Breast epithelium (tissue), 4 donors: ENCODE data around the gene MMP10. TPM values are rescaled to one million over a fixed set of nuclear protein-coding genes. Genes with fewer than 3 reads are reported as not detected.
A peak's percentile ranks its signal among the peaks of the same experiment; 100 is the strongest.

Source experiments
- DNase-seq, 2 donors: peaks; one replicate each; pipeline ENCODE4 v3.0.0-alpha.2; 2019; ENCODE audit warnings: low spot score in 2 of 2
- H3K27ac ChIP-seq, 2 donors: fragments of 200-600 bp; sonication (generic) in 1 of 2; one replicate each; pipeline ENCODE4 v1.5.1; 2016 to 2019; ENCODE audit warnings: mild to moderate bottlenecking in 1 of 2
- H3K27me3 ChIP-seq, 2 donors: fragments of 200-600 bp; sonication (generic) in 1 of 2; one replicate each; pipeline versions ENCODE4 v1.5.1 to v1.6.0; 2017 to 2019; ENCODE audit warnings: control low read depth in 1 of 2, mild to moderate bottlenecking in 1 of 2
- H3K36me3 ChIP-seq: fragments of 200-600 bp; one replicate; pipeline ENCODE4 v1.5.1; 2019
- H3K4me1 ChIP-seq, 2 donors: fragments of 200-600 bp; sonication (generic); one replicate each; pipeline ENCODE4 v1.5.1; 2016 to 2019; ENCODE audit warnings: control low read depth in 1 of 2
- H3K4me3 ChIP-seq, 3 donors: fragments of 200-600 bp; sonication (generic); 1 replicate in 2 of 3; 2 replicates in 1 of 3; pipeline ENCODE4 v1.5.1; 2016 to 2019; ENCODE audit warnings: mild to moderate bottlenecking in 3 of 3, moderate library complexity in 2 of 3
- H3K9me3 ChIP-seq, 2 donors: fragments of 200-600 bp; sonication (generic) in 1 of 2; one replicate each; pipeline ENCODE4 v1.5.1; 2016 to 2019; ENCODE audit warnings: control low read depth in 1 of 2
- CTCF ChIP-seq, 3 donors: fragments of 450-650 bp; IDR thresholded peaks; one replicate each; pipeline ENCODE4 v1.5.1; 2016 to 2017; ENCODE audit warnings: antibody characterized with exemption in 3 of 3, mild to moderate bottlenecking in 3 of 3, moderate library complexity in 3 of 3
- POLR2A ChIP-seq: fragments of 450-650 bp; IDR thresholded peaks from one replicate; pipeline ENCODE4 v1.6.1; 2016; ENCODE audit warnings: antibody characterized with exemption, mild to moderate bottlenecking, moderate library complexity
- POLR2AphosphoS5 ChIP-seq, 3 donors: sonication (generic); formaldehyde crosslinking; IDR thresholded peaks; one replicate each; pipeline ENCODE4 v1.6.1; 2017; ENCODE audit warnings: antibody characterized with exemption in 3 of 3
- intact Hi-C: fragments of 100-400 bp; cut with DNase I; formaldehyde crosslinking; loops from one replicate; pipeline ENCODE4 v1.15.1; 2023; ENCODE audit warnings: low total_unique reads
- total RNA-seq, 3 donors: library from RNA; depleted of rRNA; stranded (reverse); fragments of >200 nt; gene quantifications; one replicate each; pipeline ENCODE4 v1.1.0, GENCODE V29; 2016

The MMP10 gene
- total RNA-seq, 3 donors from 2014 or later = 0.66 TPM; not detected in 2

- TF ChIP-seq POLR2A (no peak), POLR2AphosphoS5 (IDR thresholded peaks at IDR 0.05) (no peak), CTCF (IDR thresholded peaks at IDR 0.05) (no peak)
- Histone ChIP-seq H3K9me3 (no peaks in the 10 kb centered on the region), H3K4me1 (no peaks in the 10 kb centered on the region), H3K27me3 (no peaks in the 10 kb centered on the region), H3K27ac (no peak overlapping the region), H3K4me3 (no peak overlapping the region), H3K36me3 (no peaks in the 10 kb centered on the region)
- no peak for DNase-seq
- intact Hi-C loops = no loop called here
Observed at GRCh38 chr11:102767800-102768199, 12.6 kb downstream of the MMP10 start.

DNA sequence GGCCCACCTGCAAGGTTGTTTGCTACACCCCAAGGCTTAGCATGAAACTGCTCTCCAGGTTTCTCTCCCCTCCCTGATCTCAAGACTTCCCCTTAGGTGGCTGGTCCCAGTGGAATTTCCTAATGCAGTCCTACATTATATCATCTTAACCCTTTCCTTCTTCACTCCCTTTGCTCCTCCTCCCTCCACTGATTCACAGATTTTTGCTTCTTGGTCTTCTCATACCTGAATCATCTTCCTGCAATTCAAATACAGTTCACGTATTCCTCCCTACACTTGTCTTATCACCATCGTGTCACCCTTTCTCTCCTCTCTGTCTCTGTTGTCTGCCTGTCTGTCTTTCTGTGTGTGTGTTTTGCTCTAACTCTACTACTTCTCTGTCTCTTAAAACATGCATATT lies 17.0 kb downstream of the MMP10 start:
- no peaks in the 10 kb centered on the region for H3K9me3 ChIP-seq
- DNase-seq = no peak
- no peaks in the 10 kb centered on the region for H3K27me3 ChIP-seq
- no peaks in the 10 kb centered on the region for H3K4me1 ChIP-seq
- no peak overlapping the region for H3K4me3 ChIP-seq
- H3K36me3 ChIP-seq = no peaks in the 10 kb centered on the region
- intact Hi-C loops = no loop called here
- TF ChIP-seq POLR2AphosphoS5 (IDR thresholded peaks at IDR 0.05) (no peak), POLR2A (no peak)
- no peak overlapping the region for H3K27ac ChIP-seq

DNA sequence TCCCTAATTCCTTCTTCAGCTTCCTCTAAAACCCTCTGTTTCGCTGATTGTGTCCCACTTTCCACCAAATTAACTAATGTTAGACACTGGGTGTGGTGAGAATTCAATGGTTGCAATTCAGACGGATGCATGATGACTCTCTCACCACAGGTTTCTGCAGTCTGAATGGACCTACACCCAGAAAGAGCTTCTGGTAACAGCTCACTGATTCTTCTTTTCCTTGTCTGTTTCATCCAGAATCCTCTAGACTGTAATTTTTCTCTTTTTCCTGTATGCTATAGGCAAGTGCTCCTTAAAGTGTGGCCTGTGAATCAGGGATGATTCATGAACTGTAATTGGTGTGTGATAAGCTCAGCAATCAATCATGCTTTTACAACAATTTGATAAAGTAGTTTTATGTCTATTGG lies 18.1 kb downstream of the MMP10 start:
- Histone ChIP-seq H3K36me3 (no peaks in the 10 kb centered on the region), H3K9me3 (no peaks in the 10 kb centered on the region), H3K4me3 (no peak overlapping the region), H3K27me3 (no peaks in the 10 kb centered on the region), H3K4me1 (no peaks in the 10 kb centered on the region), H3K27ac (no peak overlapping the region)
- no peak for DNase-seq
- intact Hi-C loops = no loop called here
- TF ChIP-seq POLR2AphosphoS5 (IDR thresholded peaks at IDR 0.05) (no peak), POLR2A (no peak), CTCF (IDR thresholded peaks at IDR 0.05) (no peak)

- Histone ChIP-seq H3K36me3 (no peaks in the 10 kb centered on the region), H3K4me1 (no peaks in the 10 kb centered on the region), H3K27me3 (no peaks in the 10 kb centered on the region), H3K4me3 (no peak overlapping the region), H3K27ac (no peak overlapping the region), H3K9me3 (no peaks in the 10 kb centered on the region)
- no peak for TF ChIP-seq POLR2A
- no peak for TF ChIP-seq POLR2AphosphoS5 (IDR thresholded peaks at IDR 0.05)
- no peak for TF ChIP-seq CTCF (IDR thresholded peaks at IDR 0.05)
- DNase-seq = no peak
- intact Hi-C loops = no loop called here
Observed at GRCh38 chr11:102761646-102762238, 18.7 kb downstream of the MMP10 start.

GRCh38 chr11:102760344-102761035 lies 19.9 kb downstream of the MMP10 start:
- no peak overlapping the region for H3K4me3 ChIP-seq
- DNase-seq = no peak
- intact Hi-C loops = no loop called here
- no peaks in the 10 kb centered on the region for H3K27me3 ChIP-seq
- no peaks in the 10 kb centered on the region for H3K4me1 ChIP-seq
- no peak for TF ChIP-seq POLR2A
- H3K36me3 ChIP-seq = no peaks in the 10 kb centered on the region
- no peaks in the 10 kb centered on the region for H3K9me3 ChIP-seq
- peak overlapping the region in 1 of 2 donors; percentile 13 for H3K27ac ChIP-seq

- Histone ChIP-seq H3K36me3 (no peaks in the 10 kb centered on the region), H3K27ac (no peak overlapping the region), H3K4me3 (no peak overlapping the region), H3K4me1 (no peaks in the 10 kb centered on the region), H3K27me3 (no peaks in the 10 kb centered on the region), H3K9me3 (no peaks in the 10 kb centered on the region)
- intact Hi-C loops = no loop called here
- TF ChIP-seq POLR2A (no peak), POLR2AphosphoS5 (IDR thresholded peaks at IDR 0.05) (no peak), CTCF (IDR thresholded peaks at IDR 0.05) (no peak)
- DNase-seq = no peak
Observed at GRCh38 chr11:102757823-102758549, 22.4 kb downstream of the MMP10 start.
